K562 (cell line): ENCODE data around the gene MAGEA9B. TPM values are rescaled to one million over a fixed set of nuclear protein-coding genes. Genes with fewer than 3 reads are reported as not detected.
"Not testable (repeated sequence)": the region's sequence is repeated elsewhere in the genome, so short reads cannot be mapped to it uniquely, and the experiment has no call there.

Experiments
- ATAC-seq: fragments of 200-7000 bp; cut with Tn5 transposase; 3 replicates; pipeline ENCODE4 v1.9.1; 2020; ENCODE audit warnings: moderate library complexity
- BruUV-seq: library from RNA; stranded (reverse); fragments of 400-500 nt; replicated peaks from 2 replicates; lab custom pipeline; 2021; lab: Mats Ljungman, UMichigan
- CTCF ChIA-PET: fragments of 300-600 bp; formaldehyde crosslinking; extraction: SDS; loops from one replicate; lab custom pipeline; 2021; ENCODE audit warnings: low intra/inter-chr PET ratio; lab: Yijun Ruan, JAX
- POLR2A ChIA-PET: fragments of 300-600, 350-650 bp; sonication (Branson Sonifier 250); formaldehyde crosslinking; extraction: SDS; loops from one replicate; lab custom pipeline; 2021; ENCODE audit warnings: antibody characterized with exemption, inconsistent platforms; lab: Yijun Ruan, JAX
- DNase-seq, 4 experiments: peaks; one replicate each; pipeline versions ENCODE4 v3.0.0 to v3.0.0-alpha.2; 2011 to 2018; ENCODE audit warnings: low spot score in 3 of 4, mixed read lengths in 3 of 4; ENCODE audit errors: extremely low read depth in 1 of 4
- FAIRE-seq: peaks from 2 replicates; lab custom pipeline; 2011; peaks lifted over from hg19 to GRCh38; lab: Jason Lieb, UNC
- H2AFZ ChIP-seq: 2 replicates; pipeline ENCODE4 v1.6.0; 2011; ENCODE audit warnings: low read depth, low read length, control low read depth, inconsistent platforms
- H3K27ac ChIP-seq: fragments of 200-600 bp; 3 replicates; pipeline ENCODE4 v1.8.0; 2011; ENCODE audit warnings: low read depth, mild to moderate bottlenecking, control low read depth, inconsistent platforms, low read length, moderate library complexity, mixed read lengths; ENCODE audit errors: extremely low read depth
- H3K27me3 ChIP-seq, 2 experiments: fragments of 300-600 bp in 1 of 2; 2 replicates in 1 of 2; 3 replicates in 1 of 2; pipeline versions ENCODE4 v1.6.0 to v1.8.0; 2011; ENCODE audit warnings: inconsistent platforms in 2 of 2, low read length in 2 of 2, mild to moderate bottlenecking in 1 of 2, mixed read lengths in 1 of 2, moderate library complexity in 1 of 2; ENCODE audit not compliant: control insufficient read depth in 2 of 2, insufficient read depth in 2 of 2
- H3K36me3 ChIP-seq: fragments of 300-600 bp; 3 replicates; pipeline ENCODE4 v1.8.0; 2011; ENCODE audit warnings: mild to moderate bottlenecking, low read length, inconsistent platforms; ENCODE audit not compliant: control insufficient read depth, insufficient read depth
- H3K4me1 ChIP-seq, 2 experiments: fragments of 200-600 bp in 1 of 2; replicated peaks in 1 of 2; 2 replicates in 1 of 2; 3 replicates in 1 of 2; pipeline versions ENCODE4 v1.5.1 to v1.8.0; 2011; ENCODE audit warnings: inconsistent platforms in 2 of 2, low read length in 2 of 2, mild to moderate bottlenecking in 1 of 2, mixed read lengths in 1 of 2, moderate library complexity in 1 of 2; ENCODE audit not compliant: control insufficient read depth in 2 of 2, insufficient read depth in 2 of 2
- H3K4me2 ChIP-seq: 2 replicates; pipeline ENCODE4 v1.6.1; 2011; ENCODE audit warnings: low read length, control low read depth, inconsistent platforms, mixed read lengths; ENCODE audit not compliant: insufficient read depth
- H3K4me3 ChIP-seq: fragments of 200-600 bp; sonication (generic), shearing (Covaris generic); 2 replicates; pipeline ENCODE4 v1.5.1; 2016; ENCODE audit warnings: control low read depth, inconsistent platforms
- H3K79me2 ChIP-seq: fragments of 200-600 bp; 3 replicates; pipeline ENCODE4 v1.8.0; 2011; ENCODE audit warnings: low read length, inconsistent platforms; ENCODE audit not compliant: control insufficient read depth, insufficient read depth
- H3K9ac ChIP-seq, 2 experiments: 2 replicates each; pipeline versions ENCODE4 v1.6.0 to v1.6.1; 2011; ENCODE audit warnings: low read depth in 2 of 2, low read length in 2 of 2, control low read depth in 1 of 2, inconsistent platforms in 1 of 2, mild to moderate bottlenecking in 1 of 2, mixed read lengths in 1 of 2; ENCODE audit not compliant: insufficient read depth in 1 of 2
- H3K9me1 ChIP-seq: one replicate; pipeline ENCODE4 v1.6.0; 2011; ENCODE audit warnings: inconsistent platforms, mild to moderate bottlenecking, low read length, moderate library complexity; ENCODE audit not compliant: control insufficient read depth, insufficient read depth
- H3K9me3 ChIP-seq: replicated peaks from 2 replicates; pipeline ENCODE4 v1.5.1; 2011; ENCODE audit warnings: low read depth, low read length, inconsistent platforms; ENCODE audit not compliant: control insufficient read depth, insufficient read depth
- H4K20me1 ChIP-seq: replicated peaks from 2 replicates; pipeline ENCODE4 v1.6.1; 2011; ENCODE audit warnings: low read length, inconsistent platforms, mixed read lengths; ENCODE audit not compliant: control insufficient read depth, insufficient read depth
- WGBS: fragments of 100-300 bp; shearing (Covaris generic); methylation state at CpG from one replicate; pipeline ENCODE4 v1.1.6; 2016; ENCODE audit warnings: low coverage, mixed read lengths; ENCODE audit not compliant: insufficient coverage; ENCODE audit errors: missing lambda C conversion rate; 5-methylcytosine and 5-hydroxymethylcytosine counted together
- in situ Hi-C: fragments of 300-500 bp; cut with MboI; formaldehyde crosslinking; loops from 4 replicates; pipeline ENCODE4 v1.15.0; 2018; ENCODE audit warnings: inconsistent platforms, mixed read lengths
- intact Hi-C: fragments of 100-400 bp; cut with micrococcal nuclease; formaldehyde crosslinking; loops from 2 replicates; pipeline ENCODE4 v1.14.2; 2022
- polyA plus RNA-seq, 8 experiments: library from polyadenylated mRNA; depleted of rRNA in 4 of 8; stranded (reverse) in 5 of 8; unstranded in 3 of 8; fragments of >200 nt; fragmentation: Nextera tagmentation in 2 of 8; fragmentation: Illumina TruSeq in 1 of 8; extraction: Ambion mirVana in 2 of 8; extraction: Trizol in 1 of 8; gene quantifications; 2 replicates each; pipeline versions ENCODE4 v1.2.1 to v1.2.3, GENCODE V29; 2011 to 2014; ENCODE audit warnings: inconsistent platforms in 1 of 8, missing spikeins in 1 of 8
- total RNA-seq, 7 experiments: library from RNA; depleted of rRNA in 6 of 7; stranded (reverse); fragments of >200 nt in 6 of 7; fragmentation: Illumina TruSeq in 2 of 7; extraction: Trizol in 2 of 7; gene quantifications; 2 replicates each; pipeline versions ENCODE4 v1.2.1 to v1.2.3, GENCODE V29; 2011 to 2021; ENCODE audit warnings: low replicate concordance in 1 of 7

MAGEA9B gene
- total and polyA plus RNA-seq, 9 of the 15 experiments (the other 6 are each of a cell fraction or from before 2014, with no cell fraction given) = 11.2 to 31.2 (median 14.1) TPM

DNA sequence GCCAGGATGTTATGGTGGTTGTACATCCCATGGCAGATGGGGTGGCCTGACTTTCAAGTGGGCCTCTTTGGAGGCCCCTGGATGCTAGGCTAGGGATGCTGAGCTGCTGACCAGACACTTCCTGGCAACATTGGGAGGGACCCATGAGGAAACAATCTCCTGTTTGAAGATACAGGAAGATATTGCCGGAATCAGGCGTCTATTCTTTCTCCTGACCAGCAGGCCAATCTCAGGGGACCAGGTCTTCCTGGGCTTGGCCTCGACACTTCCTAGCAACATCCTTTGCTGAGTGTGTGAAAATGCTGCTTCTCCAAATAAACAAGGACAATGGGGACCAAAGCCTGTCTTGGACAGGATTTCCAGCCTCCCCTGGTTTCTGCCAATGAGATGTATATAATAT lies 39.5 kb downstream of the MAGEA9B start:
- H3K4me2 ChIP-seq, H4K20me1 ChIP-seq, H2AFZ ChIP-seq, H3K9me1 ChIP-seq, H3K27ac ChIP-seq, H3K79me2 ChIP-seq, H3K27me3 ChIP-seq, H3K36me3 ChIP-seq, H3K9ac ChIP-seq, in situ Hi-C loops, ATAC-seq, POLR2A ChIA-PET, CTCF ChIA-PET, DNase-seq, FAIRE-seq, intact Hi-C loops, H3K4me3 ChIP-seq, H3K9me3 ChIP-seq, H3K4me1 ChIP-seq, BruUV-seq: not testable (repeated sequence)
- WGBS = no CpG with 5 or more reads among the region's 3 CpGs

DNA sequence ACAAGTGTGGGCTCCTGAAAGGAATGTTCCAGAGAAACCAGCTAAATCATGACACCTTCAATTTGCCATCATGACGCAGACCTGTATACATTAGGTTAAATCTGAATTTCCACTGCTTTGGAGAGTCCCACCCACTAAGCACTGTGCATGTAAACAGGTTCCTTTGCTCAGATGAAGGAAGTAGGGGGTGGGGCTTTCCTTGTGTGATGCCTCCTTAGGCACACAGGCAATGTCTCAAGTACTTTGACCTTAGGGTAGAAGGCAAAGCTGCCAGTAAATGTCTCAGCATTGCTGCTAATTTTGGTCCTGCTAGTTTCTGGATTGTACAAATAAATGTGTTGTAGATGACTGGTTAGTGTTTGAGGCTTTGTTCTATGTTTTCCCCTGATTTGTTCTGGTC lies 40.3 kb downstream of the MAGEA9B start:
- WGBS = 100% methylated on average over 1 of the region's 1 CpG
- ATAC-seq, H3K79me2 ChIP-seq, POLR2A ChIA-PET, H3K4me1 ChIP-seq, DNase-seq, intact Hi-C loops, H3K27ac ChIP-seq, H4K20me1 ChIP-seq, CTCF ChIA-PET, H3K27me3 ChIP-seq, H2AFZ ChIP-seq, H3K36me3 ChIP-seq, H3K4me3 ChIP-seq, H3K4me2 ChIP-seq, in situ Hi-C loops, H3K9ac ChIP-seq, H3K9me1 ChIP-seq, H3K9me3 ChIP-seq, BruUV-seq: not testable (repeated sequence)
- peak; percentile 6 for FAIRE-seq
